Fibroblast of pulmonary artery (primary cell): ENCODE measurements around the gene SBSN.

Experiments
- DNase-seq: peaks from one replicate; pipeline ENCODE4 v3.0.0-alpha.2; 2010; ENCODE audit warnings: low read depth
- H3K4me3 ChIP-seq: replicated peaks from 2 replicates; pipeline ENCODE4 v1.5.1; 2011; ENCODE audit warnings: low read depth, mild to moderate bottlenecking, control low read depth, low read length, moderate library complexity
- CTCF ChIP-seq: IDR thresholded peaks from 2 replicates; pipeline ENCODE4 v1.5.1; 2011; ENCODE audit warnings: mild to moderate bottlenecking, control low read depth, low read length, inconsistent platforms; ENCODE audit errors: missing control alignments

The SBSN gene

GRCh38 chr19:35546532-35546931 is 18.4 kb upstream of the SBSN start:
- DNase-seq, result no peak
- H3K4me3 ChIP-seq, result peak overlapping the region; percentile 92
- TF ChIP-seq CTCF, result no peak

- TF ChIP-seq CTCF, result no peak
- H3K4me3 ChIP-seq, result peak overlapping the region; percentile 92
- no peak for DNase-seq
Observed at GRCh38 chr19:35545855-35546381, 17.8 kb upstream of the SBSN start.

- TF ChIP-seq CTCF, result no peak
Observed at GRCh38 chr19:35545001-35545854, 17.1 kb upstream of the SBSN start, which contains the start of gene TMEM147. TSS of gene TMEM147 (plus strand) at chr19:35545626. CDS start at chr19:35545740, 114 bp downstream.

GRCh38 chr19:35544110-35544802 is 16.1 kb upstream of the SBSN start:
- no peak for TF ChIP-seq CTCF
- H3K4me3 ChIP-seq, result peak overlapping the region; percentile 92
- DNase-seq, result no peak

More at GRCh38 chr19:35545001-35545854, 17.1 kb upstream of the SBSN start, which contains the start of gene TMEM147:
- peak within 1 kb of the TSS; percentile 92 for H3K4me3 ChIP-seq
- DNase-seq, result peak; percentile 85

- DNase-seq, result no peak
- TF ChIP-seq CTCF, result no peak
- no peak overlapping the region for H3K4me3 ChIP-seq
Observed at GRCh38 chr19:35543280-35544109, 15.4 kb upstream of the SBSN start.

GRCh38 chr19:35542209-35542608 is 14.1 kb upstream of the SBSN start:
- no peak overlapping the region for H3K4me3 ChIP-seq
- no peak for TF ChIP-seq CTCF
- no peak for DNase-seq
